ENCODE results near the gene RPL31.

RPL31 gene

DNA sequence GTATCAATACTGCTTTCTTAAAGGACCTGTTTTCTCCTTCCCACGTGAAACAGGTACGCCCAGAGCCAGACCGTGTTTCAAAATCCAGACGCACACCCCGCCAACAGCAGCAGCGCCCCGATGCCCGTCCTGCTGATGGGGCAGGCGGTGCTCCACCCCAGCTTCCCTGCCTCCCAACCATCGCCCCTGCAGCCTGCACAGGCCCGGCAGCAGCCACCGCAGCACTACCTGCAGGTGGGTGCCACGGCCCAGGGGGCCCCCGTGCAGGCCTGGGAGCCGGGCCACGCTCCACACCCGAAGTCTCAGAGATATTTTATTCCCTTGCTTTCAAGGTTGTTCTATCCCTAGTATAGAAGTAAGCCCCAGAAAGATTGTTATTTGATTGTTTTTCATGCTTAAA, 8.8 kb upstream of the RPL31 start:
- DNase-seq (ENCODE audit: low read depth in 3 of 3) = no peak

- DNase-seq (ENCODE audit: low read depth in 3 of 3) = no peak
Observed at GRCh38 chr2:100995309-100996075, 6.6 kb upstream of the RPL31 start.

- DNase-seq (ENCODE audit: low read depth in 3 of 3) = no peak
Observed at GRCh38 chr2:100997509-100998234, 4.4 kb upstream of the RPL31 start.

DNA sequence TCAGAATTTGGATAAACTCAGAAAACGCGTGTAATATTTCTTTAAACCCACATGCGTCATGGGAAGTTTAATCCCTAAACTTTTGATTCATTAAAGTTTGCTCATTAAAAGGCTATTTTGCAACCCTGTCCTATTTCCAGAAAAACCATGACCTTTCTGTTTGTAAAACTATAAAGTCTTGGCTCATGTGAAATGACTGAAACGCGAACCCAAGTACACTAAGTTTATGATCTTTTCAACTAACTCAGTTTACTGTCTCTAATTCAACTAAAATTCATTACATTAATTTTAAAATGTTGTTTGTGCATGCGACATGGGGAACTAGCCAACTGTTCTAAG, 3.9 kb upstream of the RPL31 start:
- no peak for DNase-seq (ENCODE audit: low read depth in 3 of 3)

GRCh38 chr2:100999995-101000394, 2.1 kb upstream of the RPL31 start:
- DNase-seq (ENCODE audit: low read depth in 3 of 3) = no peak

DNA sequence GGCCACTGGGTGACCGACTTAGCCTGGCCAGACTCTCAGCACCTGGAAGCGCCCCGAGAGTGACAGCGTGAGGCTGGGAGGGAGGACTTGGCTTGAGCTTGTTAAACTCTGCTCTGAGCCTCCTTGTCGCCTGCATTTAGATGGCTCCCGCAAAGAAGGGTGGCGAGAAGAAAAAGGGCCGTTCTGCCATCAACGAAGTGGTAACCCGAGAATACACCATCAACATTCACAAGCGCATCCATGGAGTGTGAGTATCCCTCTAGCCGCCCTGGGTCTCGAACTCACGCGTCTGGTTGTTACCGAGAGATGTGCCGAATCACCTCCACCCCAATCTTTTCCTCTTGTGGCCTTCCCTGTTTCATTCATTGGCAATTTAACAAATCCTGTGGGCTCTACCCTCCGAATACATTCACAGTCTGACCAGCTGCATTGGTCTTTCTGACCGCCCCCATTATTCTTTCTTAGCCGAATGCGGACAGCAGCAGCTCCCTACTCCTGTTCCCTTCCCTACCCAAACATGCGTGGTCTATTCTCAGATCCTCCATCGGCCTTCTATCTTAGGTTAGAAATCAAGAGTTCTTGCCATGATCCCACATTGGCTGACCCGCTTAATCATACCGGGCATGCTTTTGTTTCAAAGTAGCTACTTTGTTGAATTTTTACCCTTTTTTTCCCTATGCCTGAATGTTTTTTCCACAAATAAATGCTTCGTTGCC, 631 bp downstream of the RPL31 start:
- peak in 1 of 3 donors; percentile 18 for DNase-seq (ENCODE audit: low read depth in 3 of 3)

DNA sequence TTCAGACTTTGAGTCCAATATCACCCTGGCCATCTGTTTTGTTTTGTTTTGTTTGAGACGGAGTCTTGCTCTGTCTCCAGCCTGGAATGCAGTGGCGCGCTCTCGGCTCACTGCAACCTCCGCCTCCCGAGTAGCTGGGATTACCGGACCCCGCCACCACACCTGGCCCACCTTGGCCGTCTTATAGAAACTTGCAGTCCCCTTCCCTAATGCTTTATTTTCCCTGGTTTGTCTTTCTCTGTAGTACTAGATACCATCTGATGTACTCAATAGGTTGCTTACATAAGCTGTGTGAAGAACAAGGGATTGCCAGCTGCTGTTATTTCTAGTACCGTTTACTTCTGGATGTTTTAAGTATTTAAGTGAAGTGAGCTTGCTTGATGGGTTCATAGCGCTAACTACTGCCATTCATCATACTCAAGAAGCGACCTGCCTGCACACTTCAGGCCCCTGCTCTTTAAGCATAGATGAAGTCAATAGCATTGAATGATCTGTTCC, 1.2 kb downstream of the RPL31 start:
- no peak for DNase-seq (ENCODE audit: low read depth in 3 of 3)

DNA sequence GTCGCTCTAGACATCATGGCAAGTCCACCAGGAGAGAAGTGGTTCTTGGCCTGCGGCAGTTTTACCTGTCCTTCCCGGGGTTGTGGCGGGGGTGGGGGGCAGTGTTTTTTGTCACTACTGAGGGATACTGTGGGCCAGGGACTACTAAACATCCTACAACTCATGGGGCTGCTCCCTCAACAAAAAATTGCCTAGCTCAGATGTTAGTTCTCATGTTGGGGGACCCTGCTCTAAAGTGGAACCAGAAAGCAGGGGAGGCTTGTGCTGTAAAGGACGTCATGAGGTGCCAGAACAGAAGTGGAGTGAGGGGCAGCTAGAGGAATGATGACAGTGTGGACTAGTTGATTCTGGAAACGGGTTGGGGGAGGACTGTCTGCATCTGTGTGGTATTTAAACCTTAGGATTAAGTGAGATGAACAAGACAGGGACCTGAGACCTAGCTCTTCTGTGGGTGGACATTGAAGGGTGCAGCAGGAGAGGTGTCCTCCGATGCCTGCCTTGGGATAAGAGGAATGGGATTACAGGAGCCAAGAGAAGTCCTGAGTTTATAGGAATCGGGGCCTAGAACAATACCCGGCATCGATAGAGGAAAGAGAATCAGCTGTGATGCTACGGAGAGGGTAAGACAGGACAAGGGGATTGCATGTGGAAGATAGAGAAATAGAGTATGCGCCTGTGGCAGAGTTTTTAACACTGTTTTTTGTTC, 2.7 kb downstream of the RPL31 start:
- no peak for DNase-seq (ENCODE audit: low read depth in 3 of 3)

DNA sequence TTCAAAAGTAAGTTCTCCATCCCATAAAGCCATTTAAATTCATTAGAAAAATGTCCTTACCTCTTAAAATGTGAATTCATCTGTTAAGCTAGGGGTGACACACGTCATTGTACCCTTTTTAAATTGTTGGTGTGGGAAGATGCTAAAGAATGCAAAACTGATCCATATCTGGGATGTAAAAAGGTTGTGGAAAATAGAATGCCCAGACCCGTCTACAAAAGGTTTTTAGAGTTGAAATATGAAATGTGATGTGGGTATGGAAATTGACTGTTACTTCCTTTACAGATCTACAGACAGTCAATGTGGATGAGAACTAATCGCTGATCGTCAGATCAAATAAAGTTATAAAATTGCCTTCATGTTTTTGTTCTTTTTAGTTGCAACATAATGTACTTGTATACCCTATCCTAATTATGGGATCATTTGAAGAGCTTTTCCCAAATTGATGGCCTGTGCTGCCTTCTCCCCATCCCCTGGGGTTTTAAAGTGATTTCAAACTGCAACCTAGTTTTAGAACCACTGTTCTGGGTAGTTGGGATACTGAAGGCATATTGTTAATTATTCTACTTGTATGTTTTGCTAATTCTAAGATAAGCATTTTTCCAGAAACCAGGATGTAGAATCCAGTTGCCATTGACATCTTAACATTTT, 4.1 kb downstream of the RPL31 start:
- DNase-seq (ENCODE audit: low read depth in 3 of 3) = no peak

DNA sequence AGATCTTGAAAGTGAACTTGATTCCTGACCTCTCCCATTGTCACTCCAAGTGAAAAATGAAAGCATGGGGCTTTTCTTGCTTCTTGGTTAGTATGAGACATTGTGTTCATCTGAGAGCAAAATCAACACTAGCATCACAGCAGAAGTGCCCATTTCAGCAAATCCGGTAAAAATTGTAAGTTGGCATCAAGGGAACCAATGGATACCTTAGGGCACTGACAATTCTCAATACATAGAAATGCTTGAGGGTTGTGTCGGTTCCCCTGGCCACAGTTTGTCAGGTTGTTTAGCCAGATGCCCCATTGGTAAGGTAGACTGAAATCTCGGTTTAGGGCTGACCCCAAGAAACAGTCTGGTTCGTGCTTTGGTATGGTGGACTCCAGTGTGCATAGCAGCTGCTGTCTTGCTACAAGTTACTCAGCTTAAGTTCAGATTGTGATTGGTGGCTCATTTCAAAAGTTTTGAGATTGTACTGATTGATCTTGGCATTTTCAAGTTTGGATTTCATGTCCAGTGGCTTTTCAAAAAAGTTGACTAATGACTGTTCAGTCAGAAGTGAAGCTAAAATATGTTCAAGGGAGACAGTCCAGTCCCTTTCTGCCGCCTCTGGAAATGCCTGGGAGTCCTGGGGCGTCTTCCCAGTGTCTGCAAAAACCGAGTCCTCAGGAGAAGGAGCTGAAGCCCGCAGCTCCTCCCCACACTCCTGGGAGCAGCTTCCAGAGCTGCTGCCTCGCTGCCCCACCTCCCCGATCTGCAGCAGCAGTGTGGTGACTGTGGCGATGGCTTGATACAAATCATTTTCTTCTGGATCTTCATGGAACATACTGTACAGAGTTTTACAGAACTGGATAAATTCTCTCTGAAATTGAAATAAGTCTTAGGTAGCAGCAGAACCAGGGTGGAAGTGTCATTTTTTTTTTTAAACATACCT, 5.6 kb downstream of the RPL31 start:
- DNase-seq (ENCODE audit: low read depth in 3 of 3) = no peak

DNA sequence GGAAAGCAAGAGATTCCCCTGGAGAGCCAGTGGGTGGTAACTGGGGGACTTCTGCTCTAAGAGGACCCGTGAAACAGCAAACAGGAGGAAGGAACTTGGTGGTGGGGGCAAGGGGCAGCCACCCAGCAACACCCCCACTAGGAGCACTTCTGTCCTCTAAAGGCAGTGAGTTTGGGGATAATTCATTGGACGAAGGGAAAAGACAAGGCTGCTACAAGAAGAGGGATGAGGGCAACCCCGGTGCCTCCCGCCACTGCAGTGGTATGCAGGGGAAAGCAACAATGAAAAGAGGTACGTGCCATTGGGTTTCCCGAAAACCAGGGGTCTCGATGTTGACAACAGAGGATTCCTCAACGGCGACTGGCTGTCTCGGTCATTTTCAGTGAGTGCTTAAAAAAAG, 9.1 kb downstream of the RPL31 start:
- DNase-seq (ENCODE audit: low read depth in 3 of 3) = no peak

DNA sequence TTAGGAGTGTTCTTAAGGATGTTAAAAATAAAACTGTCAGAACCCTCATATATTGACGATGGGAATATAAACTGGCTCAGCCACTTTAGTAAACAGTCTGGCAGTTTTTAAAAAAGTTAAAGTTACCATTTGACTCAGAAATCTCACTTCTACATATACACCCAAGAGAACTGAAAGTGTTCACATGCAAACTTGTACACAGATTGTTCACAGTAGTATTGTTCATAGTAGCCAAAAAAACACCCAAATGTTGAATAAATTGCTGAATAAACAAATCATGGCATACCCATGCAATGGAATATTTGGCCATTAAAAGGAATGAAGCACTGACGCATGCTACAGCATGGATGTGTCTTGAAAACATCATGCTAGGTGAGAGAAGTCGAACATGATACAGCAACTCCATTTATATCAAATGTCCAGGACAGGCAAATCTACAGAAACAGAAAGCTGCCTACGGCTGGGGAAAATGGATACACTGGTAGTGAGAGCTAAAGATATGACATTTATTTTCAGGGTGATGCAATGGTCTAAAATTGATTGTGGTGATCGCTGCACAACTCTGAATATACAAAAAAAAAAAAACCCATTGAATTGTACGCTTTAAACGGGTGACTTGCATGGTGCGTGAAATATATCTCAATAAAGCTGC, 10.1 kb downstream of the RPL31 start:
- DNase-seq (ENCODE audit: low read depth in 3 of 3) = no peak

- DNase-seq (ENCODE audit: low read depth in 3 of 3) = no peak
Observed at GRCh38 chr2:101012706-101013181, 10.7 kb downstream of the RPL31 start.

GRCh38 chr2:101014264-101014857, 12.3 kb downstream of the RPL31 start:
- DNase-seq (ENCODE audit: low read depth in 3 of 3) = no peak

GRCh38 chr2:101017371-101017770, 15.3 kb downstream of the RPL31 start:
- DNase-seq (ENCODE audit: low read depth in 3 of 3) = no peak

- no peak for DNase-seq (ENCODE audit: low read depth in 3 of 3)
Observed at GRCh38 chr2:101018934-101019333, 16.8 kb downstream of the RPL31 start.

DNA sequence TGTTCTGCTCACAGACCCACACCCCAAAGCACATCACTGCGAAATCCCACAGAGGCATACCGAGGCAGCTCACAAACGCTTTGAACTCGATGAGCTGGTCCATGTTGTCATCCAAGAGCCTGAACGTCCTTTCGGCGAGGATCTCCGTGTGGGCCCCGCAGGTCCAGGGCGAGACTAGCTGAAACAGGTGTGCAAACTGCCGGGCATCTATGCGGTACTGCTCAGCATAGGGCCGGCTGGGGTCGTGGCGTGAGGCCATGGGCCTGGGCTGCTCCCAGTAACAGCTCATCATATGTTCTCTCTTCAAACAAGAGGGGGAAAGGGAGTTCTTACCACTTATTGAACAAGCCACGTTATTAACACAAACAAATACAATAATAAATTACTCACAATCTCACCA, 20.1 kb downstream of the RPL31 start:
- DNase-seq (ENCODE audit: low read depth in 3 of 3) = no peak

DNA sequence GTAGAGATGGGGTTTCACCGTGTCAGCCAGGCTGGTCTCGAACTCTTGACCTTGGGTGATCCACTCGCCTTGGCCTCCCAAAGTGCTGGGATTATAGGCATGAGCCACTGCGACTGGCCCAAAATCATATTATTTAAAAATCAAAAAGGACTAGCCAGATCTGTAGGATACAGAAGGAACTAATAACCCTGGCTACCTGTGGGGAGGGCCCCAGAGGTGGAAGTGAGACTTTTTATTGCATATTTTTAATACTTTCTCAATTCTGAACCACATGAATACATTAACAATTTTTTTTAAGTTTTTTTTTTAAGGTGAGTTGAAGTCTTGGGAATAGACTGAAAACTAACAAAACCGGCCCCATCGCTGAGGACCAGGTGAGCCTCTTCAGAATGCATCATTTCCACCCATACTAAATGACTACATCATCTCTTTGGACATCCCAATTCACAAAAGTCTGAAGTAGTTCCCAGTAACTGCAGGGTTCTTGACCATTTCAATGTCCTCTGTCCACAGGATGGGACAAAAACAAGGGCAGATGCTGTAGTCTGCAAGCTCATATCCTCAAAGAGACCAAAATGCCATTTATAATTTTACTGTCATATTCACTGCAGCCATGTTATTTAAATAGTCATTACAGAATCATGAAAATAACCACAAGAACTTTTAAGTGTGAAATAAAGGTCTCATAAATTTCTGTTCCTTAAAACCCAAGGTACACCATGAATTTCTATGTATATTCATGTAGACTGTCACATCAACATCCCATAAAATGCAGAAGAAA, 21.4 kb downstream of the RPL31 start:
- no peak for DNase-seq (ENCODE audit: low read depth in 3 of 3)

GRCh38 chr2:101025561-101025960, 23.5 kb downstream of the RPL31 start:
- no peak for DNase-seq (ENCODE audit: low read depth in 3 of 3)

All from stimulated activated CD4-positive, alpha-beta T cell treated with anti-CD3 and anti-CD28 coated beads, TNF-alpha, amount 100 ng/mL, for 48 hours (primary cell).